SK-N-SH treated with all-trans-retinoic acid at 6 μM for 48 hours (cell line): Measurements from ENCODE around the gene SLC8A2.

Source experiments
- ATAC-seq: fragments of 200-7000 bp; cut with Tn5 transposase; 3 replicates; pipeline ENCODE4 v1.9.1; 2020; ENCODE audit warnings: mild to moderate bottlenecking, moderate library complexity
- ARNTL ChIP-seq: fragments of 450-650 bp; formaldehyde crosslinking; IDR thresholded peaks from 2 replicates; pipeline ENCODE4 v1.5.0; 2020; ENCODE audit warnings: low read depth, mild to moderate bottlenecking, moderate library complexity, borderline replicate concordance
- BACH2 ChIP-seq: fragments of 250-450 bp; sonication (Bioruptor Pico); IDR thresholded peaks from 2 replicates; pipeline ENCODE4 v1.9.0; 2021; ENCODE audit warnings: mild to moderate bottlenecking, borderline replicate concordance
- CREB5 ChIP-seq: fragments of 250-450 bp; sonication (Bioruptor Pico); IDR thresholded peaks from 2 replicates; pipeline ENCODE4 v1.5.1; 2020; ENCODE audit warnings: low read depth, mild to moderate bottlenecking, moderate library complexity
- CSDC2 ChIP-seq: fragments of 250-450 bp; sonication (Bioruptor Pico); IDR thresholded peaks from 2 replicates; pipeline ENCODE4 v1.5.0; 2020; ENCODE audit warnings: mild to moderate bottlenecking, moderate library complexity
- CSRNP3 ChIP-seq: fragments of 250-450 bp; sonication (Bioruptor Pico); IDR thresholded peaks from 2 replicates; pipeline ENCODE4 v1.5.1; 2021; ENCODE audit warnings: mild to moderate bottlenecking, moderate library complexity
- ESRRG ChIP-seq: fragments of 250-450 bp; sonication (Bioruptor Pico); IDR thresholded peaks from 2 replicates; pipeline ENCODE4 v1.6.1; 2021; ENCODE audit warnings: mild to moderate bottlenecking
- GLIS3 ChIP-seq: fragments of 250-450 bp; sonication (Bioruptor Pico); IDR thresholded peaks from 2 replicates; pipeline ENCODE4 v1.5.0; 2020; ENCODE audit warnings: mild to moderate bottlenecking, moderate library complexity
- ISL1 ChIP-seq: fragments of 250-450 bp; sonication (Bioruptor Pico); IDR thresholded peaks from 2 replicates; pipeline ENCODE4 v2.1.2; 2022; ENCODE audit warnings: mild to moderate bottlenecking, moderate library complexity
- OSR1 ChIP-seq: fragments of 250-450 bp; sonication (Bioruptor Pico); IDR thresholded peaks from 2 replicates; pipeline ENCODE4 v1.8.0; 2022; ENCODE audit warnings: moderate library complexity, mild to moderate bottlenecking, inconsistent platforms
- PATZ1 ChIP-seq: fragments of 250-450 bp; sonication (Bioruptor Pico); IDR thresholded peaks from 2 replicates; pipeline ENCODE4 v1.8.0; 2020; ENCODE audit warnings: mild to moderate bottlenecking, moderate library complexity, borderline replicate concordance
- POU6F1 ChIP-seq: fragments of 250-450 bp; sonication (Bioruptor Pico); IDR thresholded peaks from 2 replicates; pipeline ENCODE4 v1.8.0; 2021; ENCODE audit warnings: low read depth, mild to moderate bottlenecking, moderate library complexity, borderline replicate concordance
- RARB ChIP-seq: fragments of 250-450 bp; sonication (Bioruptor Pico); IDR thresholded peaks from 2 replicates; pipeline ENCODE4 v1.8.0; 2021; ENCODE audit warnings: mild to moderate bottlenecking, moderate library complexity
- TCF4 ChIP-seq: fragments of 250-450 bp; sonication (Bioruptor Pico); IDR thresholded peaks from 2 replicates; pipeline ENCODE4 v1.8.0; 2021; ENCODE audit warnings: mild to moderate bottlenecking, moderate library complexity, borderline replicate concordance
- TOX ChIP-seq: fragments of 250-450 bp; sonication (Bioruptor Pico); IDR thresholded peaks from 2 replicates; pipeline ENCODE4 v1.8.0; 2021; ENCODE audit warnings: mild to moderate bottlenecking, moderate library complexity, borderline replicate concordance
- TSHZ2 ChIP-seq: fragments of 250-450 bp; sonication (Bioruptor Pico); IDR thresholded peaks from 2 replicates; pipeline ENCODE4 v1.5.0; 2020; ENCODE audit warnings: mild to moderate bottlenecking, moderate library complexity
- ZFP3 ChIP-seq: fragments of 250-450 bp; sonication (Bioruptor Pico); IDR thresholded peaks from 2 replicates; pipeline ENCODE4 v1.5.0; 2020; ENCODE audit warnings: mild to moderate bottlenecking, moderate library complexity
- ZFP30 ChIP-seq: fragments of 450-650 bp; formaldehyde crosslinking; IDR thresholded peaks from 2 replicates; pipeline ENCODE4 v1.5.0; 2022; ENCODE audit warnings: mild to moderate bottlenecking, moderate library complexity
- ZNF565 ChIP-seq: fragments of 450-650 bp; formaldehyde crosslinking; conservative IDR thresholded peaks from 2 replicates; pipeline ENCODE4 v1.5.0; 2020; ENCODE audit warnings: low read depth, mild to moderate bottlenecking, moderate library complexity
- ZNF70 ChIP-seq: fragments of 450-650 bp; formaldehyde crosslinking; IDR thresholded peaks from 2 replicates; pipeline ENCODE4 v1.5.0; 2020; ENCODE audit warnings: mild to moderate bottlenecking, moderate library complexity
- ZNF8 ChIP-seq: fragments of 450-650 bp; formaldehyde crosslinking; IDR thresholded peaks from 2 replicates; pipeline ENCODE4 v1.5.0; 2020; ENCODE audit warnings: mild to moderate bottlenecking, moderate library complexity

SLC8A2 gene

GRCh38 chr19:47432499-47432898, 39.2 kb downstream of the SLC8A2 start:
- ATAC-seq: no peak
- no peak for TF ChIP-seq ISL1 (CRISPR knock-in tag)
- no peak for TF ChIP-seq POU6F1 (CRISPR knock-in tag)
- TF ChIP-seq RARB (CRISPR knock-in tag): no peak
- TF ChIP-seq ZNF70: no peak
- TF ChIP-seq ZNF8: no peak
- TF ChIP-seq CSRNP3 (CRISPR knock-in tag): no peak
- no peak for TF ChIP-seq PATZ1 (CRISPR knock-in tag)
- no peak for TF ChIP-seq ZNF565 (CRISPR knock-in tag)
- no peak for TF ChIP-seq ZFP3 (CRISPR knock-in tag)
- no peak for TF ChIP-seq BACH2 (CRISPR knock-in tag)
- no peak for TF ChIP-seq OSR1 (CRISPR knock-in tag)
- TF ChIP-seq TSHZ2 (CRISPR knock-in tag): no peak
- TF ChIP-seq ZFP30 (CRISPR knock-in tag): no peak

GRCh38 chr19:47432091-47432490, 39.6 kb downstream of the SLC8A2 start:
- ATAC-seq: no peak
- TF ChIP-seq ZNF8 (no peak), TOX (no peak), GLIS3 (CRISPR knock-in tag) (no peak), ESRRG (no peak), OSR1 (CRISPR knock-in tag) (no peak), TCF4 (CRISPR knock-in tag) (no peak), TSHZ2 (CRISPR knock-in tag) (no peak), CSRNP3 (CRISPR knock-in tag) (no peak), CSDC2 (CRISPR knock-in tag) (no peak), CREB5 (no peak), PATZ1 (CRISPR knock-in tag) (no peak), BACH2 (CRISPR knock-in tag) (no peak), ZFP30 (CRISPR knock-in tag) (no peak), ARNTL (CRISPR knock-in tag) (no peak)
